CD4-positive, alpha-beta T cell (primary cell): ENCODE measurements around the gene FBXO9. TPM values are rescaled to one million over a fixed set of nuclear protein-coding genes. Genes with fewer than 3 reads are reported as not detected.

Source experiments
- ATAC-seq: fragments of 200-7000 bp; cut with Tn5 transposase; one replicate; pipeline ENCODE4 v1.10.0; 2022; ENCODE audit warnings: mild to moderate bottlenecking; ENCODE audit not compliant: poor library complexity
- CTCF ChIA-PET: fragments of 350-600 bp; sonication (Branson Sonifier 250); formaldehyde crosslinking; loops from one replicate; lab custom pipeline; 2021; ENCODE audit warnings: antibody characterized with exemption, inconsistent platforms; lab: Charles Lee
- POLR2A ChIA-PET: fragments of 350-600 bp; sonication (Branson Sonifier 250); formaldehyde crosslinking; loops from one replicate; lab custom pipeline; 2021; ENCODE audit warnings: antibody characterized with exemption, inconsistent platforms; lab: Charles Lee
- DNase-seq, 14 experiments: peaks; one replicate each; pipeline ENCODE4 v3.0.0-alpha.2; 2013 to 2020; ENCODE audit warnings: mixed read lengths in 2 of 14
- H3K27ac ChIP-seq, 2 donors: one replicate each; pipeline versions ENCODE4 v1.5.1 to v1.7.0; 2013; ENCODE audit warnings: low read length in 2 of 2, low read depth in 1 of 2, mild to moderate bottlenecking in 1 of 2
- H3K27me3 ChIP-seq, 2 experiments: 1 replicate in 1 of 2; 2 replicates in 1 of 2; pipeline versions ENCODE4 v1.6.1 to v1.7.0; 2013; ENCODE audit warnings: low read length in 2 of 2, control low read depth in 1 of 2, mild to moderate bottlenecking in 1 of 2, moderate library complexity in 1 of 2; ENCODE audit not compliant: insufficient read depth in 2 of 2, control insufficient read depth in 1 of 2
- H3K36me3 ChIP-seq: one replicate; pipeline ENCODE4 v1.6.1; 2013; ENCODE audit warnings: low read length, control low read depth; ENCODE audit not compliant: insufficient read depth
- H3K4me1 ChIP-seq: one replicate; pipeline ENCODE4 v1.6.1; 2013; ENCODE audit warnings: low read length, control low read depth; ENCODE audit not compliant: insufficient read depth
- H3K4me3 ChIP-seq: one replicate; pipeline ENCODE4 v1.5.1; 2013; ENCODE audit warnings: mild to moderate bottlenecking, low read length, moderate library complexity
- H3K9me3 ChIP-seq, 2 experiments: 1 replicate in 1 of 2; 2 replicates in 1 of 2; pipeline versions ENCODE4 v1.6.1 to v1.7.0; 2013; ENCODE audit warnings: low read length in 2 of 2, mild to moderate bottlenecking in 2 of 2, control low read depth in 1 of 2, moderate library complexity in 1 of 2; ENCODE audit not compliant: control insufficient read depth in 1 of 2, insufficient read depth in 1 of 2
- H3K27ac Mint-ChIP-seq: one replicate; pipeline ENCODE4 v1.8.0; 2020; ENCODE audit warnings: mixed read lengths
- H3K27me3 Mint-ChIP-seq: one replicate; pipeline ENCODE4 v1.8.0; 2021; ENCODE audit warnings: mixed read lengths
- H3K36me3 Mint-ChIP-seq: one replicate; pipeline ENCODE4 v1.8.0; 2021; ENCODE audit warnings: low read depth, mixed read lengths
- H3K4me1 Mint-ChIP-seq: one replicate; pipeline ENCODE4 v1.8.0; 2021; ENCODE audit warnings: low read depth, mixed read lengths
- H3K4me3 Mint-ChIP-seq: one replicate; pipeline ENCODE4 v1.8.0; 2020; ENCODE audit warnings: mild to moderate bottlenecking, mixed read lengths
- H3K9me3 Mint-ChIP-seq: one replicate; pipeline ENCODE4 v1.8.0; 2020; ENCODE audit warnings: mixed read lengths
- CTCF ChIP-seq: fragments of 200-600 bp; IDR thresholded peaks from one replicate; pipeline ENCODE4 v1.8.0; 2022; ENCODE audit warnings: antibody characterized with exemption, mild to moderate bottlenecking
- intact Hi-C, 2 experiments: fragments of 100-400 bp; cut with DNase I in 1 of 2; cut with micrococcal nuclease in 1 of 2; formaldehyde crosslinking; loops; one replicate each; pipeline versions ENCODE4 v1.15.1 to v1.9.0; 2023 to 2025; cut with DNase I, micrococcal nuclease
- total RNA-seq, 174 experiments: library from RNA in 2 of 174; stranded (reverse) in 2 of 174; gene quantifications; one replicate each; pipeline ENCODE4 v1.2.3 and lab custom pipeline; 2021 to 2026

FBXO9 gene
- total RNA-seq, 2 experiments from 2014 or later = 67.3 to 77.0 TPM

- no peak overlapping the region for H3K27ac Mint-ChIP-seq
- no peak for DNase-seq
- no peaks in the 10 kb centered on the region for H3K4me1 Mint-ChIP-seq
- ChIA-PET POLR2A (no interaction called here), CTCF (no interaction called here)
- intact Hi-C loops = no loop called here
- H3K9me3 ChIP-seq = no peaks in the 10 kb centered on the region
- no peak overlapping the region for H3K4me3 ChIP-seq
- H3K4me1 ChIP-seq = no peaks in the 10 kb centered on the region
- peaks cover 53% of the 10 kb centered on the region for H3K36me3 ChIP-seq
- H3K4me3 Mint-ChIP-seq = no peak overlapping the region
- no peaks in the 10 kb centered on the region for H3K27me3 ChIP-seq
- TF ChIP-seq CTCF = no peak
- H3K27ac ChIP-seq = no peak overlapping the region
- no peaks in the 10 kb centered on the region for H3K27me3 Mint-ChIP-seq
- no peak for ATAC-seq
- no peaks in the 10 kb centered on the region for H3K9me3 Mint-ChIP-seq
- peaks cover 76% of the 10 kb centered on the region for H3K36me3 Mint-ChIP-seq
These were observed 26.6 kb upstream of the FBXO9 start for GRCh38 chr6:53038596-53038995.

DNA sequence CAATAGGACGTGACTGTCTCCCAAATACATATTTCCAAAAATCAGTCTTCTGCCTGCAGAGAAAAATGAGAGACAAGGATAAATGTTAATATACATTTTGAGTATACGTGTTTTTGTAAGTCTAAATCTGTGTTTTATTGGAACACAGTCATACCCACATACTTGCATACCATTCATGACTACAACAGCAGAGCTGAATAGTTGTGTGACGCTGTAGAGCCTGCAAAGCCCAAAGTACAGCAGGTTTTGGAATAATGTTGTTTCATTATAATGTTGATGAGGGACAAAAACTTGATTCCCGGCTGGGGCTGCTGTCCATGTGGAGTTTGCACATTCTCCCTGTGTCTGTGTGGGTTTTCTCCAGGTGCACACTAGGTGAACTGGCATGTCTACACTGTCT is 23.8 kb upstream of the FBXO9 start:
- CTCF ChIA-PET = no interaction called here
- Mint-ChIP-seq H3K9me3 (no peaks in the 10 kb centered on the region), H3K36me3 (peaks cover 49% of the 10 kb centered on the region), H3K4me3 (no peak overlapping the region), H3K27ac (no peak overlapping the region), H3K27me3 (no peaks in the 10 kb centered on the region), H3K4me1 (peaks cover 5% of the 10 kb centered on the region)
- intact Hi-C loops = no loop called here
- H3K4me3 ChIP-seq = no peak overlapping the region
- no peak overlapping the region for H3K27ac ChIP-seq
- ATAC-seq = no peak
- H3K27me3 ChIP-seq = no peaks in the 10 kb centered on the region
- H3K9me3 ChIP-seq = no peaks in the 10 kb centered on the region
- POLR2A ChIA-PET = no interaction called here
- H3K4me1 ChIP-seq = no peaks in the 10 kb centered on the region
- no peak for DNase-seq
- no peak for TF ChIP-seq CTCF
- H3K36me3 ChIP-seq = peaks cover 32% of the 10 kb centered on the region

DNA sequence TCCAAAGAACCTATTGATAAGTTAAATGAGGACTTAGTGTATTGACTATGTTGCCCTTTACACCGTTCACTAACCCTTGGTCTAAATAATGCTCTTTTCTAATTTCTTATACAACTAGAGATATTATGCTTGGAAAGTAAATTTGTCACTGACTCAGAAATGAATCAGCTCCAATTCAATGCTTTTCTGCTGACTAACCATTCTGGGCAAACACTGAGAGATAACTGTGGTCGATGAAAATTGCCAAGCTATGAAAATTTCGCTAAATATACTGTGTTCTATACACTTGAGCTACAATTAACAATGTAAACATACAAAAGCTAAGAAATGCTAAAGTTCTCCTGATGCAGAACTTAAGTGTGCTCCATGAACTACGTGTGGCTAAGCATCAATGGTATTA is 23.1 kb upstream of the FBXO9 start:
- Histone ChIP-seq H3K4me1 (no peaks in the 10 kb centered on the region), H3K4me3 (no peak overlapping the region), H3K27me3 (no peaks in the 10 kb centered on the region), H3K36me3 (peaks cover 29% of the 10 kb centered on the region), H3K9me3 (no peaks in the 10 kb centered on the region), H3K27ac (no peak overlapping the region)
- H3K4me3 Mint-ChIP-seq = no peak overlapping the region
- ChIA-PET CTCF (no interaction called here), POLR2A (no interaction called here)
- peaks cover 5% of the 10 kb centered on the region for H3K4me1 Mint-ChIP-seq
- peaks cover 44% of the 10 kb centered on the region for H3K36me3 Mint-ChIP-seq
- TF ChIP-seq CTCF = no peak
- intact Hi-C loops = no loop called here
- H3K9me3 Mint-ChIP-seq = no peaks in the 10 kb centered on the region
- DNase-seq (no peak), ATAC-seq (no peak)
- H3K27me3 Mint-ChIP-seq = no peaks in the 10 kb centered on the region
- no peak overlapping the region for H3K27ac Mint-ChIP-seq
